Measurements from ENCODE around the gene KRTAP5-5.

KRTAP5-5 gene

DNA sequence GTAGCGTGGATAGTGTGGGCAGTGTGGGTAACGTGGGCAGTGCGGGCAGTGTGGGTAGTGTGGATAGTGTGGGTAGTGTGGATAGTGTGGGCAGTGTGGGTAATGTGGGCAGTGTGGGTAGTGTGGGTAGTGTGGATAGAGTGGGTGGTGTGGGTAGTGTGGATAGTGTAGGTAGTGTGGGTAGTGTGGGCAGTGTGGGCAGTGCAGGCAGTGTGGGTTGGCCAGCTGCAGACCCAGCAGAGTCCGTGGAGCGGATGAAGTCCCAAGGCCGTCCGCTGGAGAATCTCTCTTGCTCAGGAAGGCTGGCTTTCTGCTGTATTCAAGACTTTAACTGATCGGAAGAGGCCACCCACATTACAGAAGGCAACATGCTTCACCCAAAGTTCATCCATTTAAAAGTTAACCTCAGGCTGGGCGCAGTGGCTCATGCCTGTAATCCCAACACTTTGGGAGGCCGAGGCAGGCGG lies 41.4 kb downstream of the KRTAP5-5 start:
- H3K4me3 ChIP-seq (replicated peaks; ENCODE audit: low read depth, low read length): no peak overlapping the region
- DNase-seq (ENCODE audit: extremely low read depth, insufficient read length): no peak
- no peaks in the 10 kb centered on the region for H3K36me3 ChIP-seq (ENCODE audit: control insufficient read depth, insufficient read depth, low read length)
- peaks cover 1% of the 10 kb centered on the region; the same call in 1 of the 2 replicates for H3K27me3 ChIP-seq (replicated peaks; ENCODE audit: control insufficient read depth, insufficient read depth, low read length)
- TF ChIP-seq, protein P1, sequence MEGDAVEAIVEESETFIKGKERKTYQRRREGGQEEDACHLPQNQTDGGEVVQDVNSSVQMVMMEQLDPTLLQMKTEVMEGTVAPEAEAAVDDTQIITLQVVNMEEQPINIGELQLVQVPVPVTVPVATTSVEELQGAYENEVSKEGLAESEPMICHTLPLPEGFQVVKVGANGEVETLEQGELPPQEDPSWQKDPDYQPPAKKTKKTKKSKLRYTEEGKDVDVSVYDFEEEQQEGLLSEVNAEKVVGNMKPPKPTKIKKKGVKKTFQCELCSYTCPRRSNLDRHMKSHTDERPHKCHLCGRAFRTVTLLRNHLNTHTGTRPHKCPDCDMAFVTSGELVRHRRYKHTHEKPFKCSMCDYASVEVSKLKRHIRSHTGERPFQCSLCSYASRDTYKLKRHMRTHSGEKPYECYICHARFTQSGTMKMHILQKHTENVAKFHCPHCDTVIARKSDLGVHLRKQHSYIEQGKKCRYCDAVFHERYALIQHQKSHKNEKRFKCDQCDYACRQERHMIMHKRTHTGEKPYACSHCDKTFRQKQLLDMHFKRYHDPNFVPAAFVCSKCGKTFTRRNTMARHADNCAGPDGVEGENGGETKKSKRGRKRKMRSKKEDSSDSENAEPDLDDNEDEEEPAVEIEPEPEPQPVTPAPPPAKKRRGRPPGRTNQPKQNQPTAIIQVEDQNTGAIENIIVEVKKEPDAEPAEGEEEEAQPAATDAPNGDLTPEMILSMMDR (IDR thresholded peaks at IDR 0.05; ENCODE audit: insufficient read depth, low read length, poor library complexity, severe bottlenecking): no peak

DNA sequence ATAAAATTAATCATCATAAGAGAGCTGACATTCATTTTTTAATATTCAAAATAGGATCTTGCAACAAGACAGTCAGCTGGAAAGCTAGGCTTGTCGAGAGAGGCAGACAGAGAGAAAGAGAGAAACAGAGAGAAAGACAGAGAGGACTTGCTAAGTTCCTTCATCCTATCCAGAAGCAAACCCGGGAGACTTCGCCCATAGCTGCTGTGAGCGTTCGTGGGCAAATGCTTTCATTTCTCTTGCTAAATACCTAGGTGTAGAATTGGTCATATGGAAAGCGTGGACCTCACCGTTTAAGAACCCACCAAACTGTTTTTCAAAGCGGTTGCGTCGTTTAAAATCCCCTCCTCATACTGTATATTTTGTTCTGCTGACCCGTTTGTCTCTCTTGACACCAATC lies 42.1 kb downstream of the KRTAP5-5 start:
- DNase-seq (ENCODE audit: extremely low read depth, insufficient read length): no peak
- H3K36me3 ChIP-seq (ENCODE audit: control insufficient read depth, insufficient read depth, low read length): no peaks in the 10 kb centered on the region
- peaks cover 1% of the 10 kb centered on the region; the same call in 1 of the 2 replicates for H3K27me3 ChIP-seq (replicated peaks; ENCODE audit: control insufficient read depth, insufficient read depth, low read length)
- no peak overlapping the region for H3K4me3 ChIP-seq (replicated peaks; ENCODE audit: low read depth, low read length)
- TF ChIP-seq, protein P1 (IDR thresholded peaks at IDR 0.05; ENCODE audit: insufficient read depth, low read length, poor library complexity, severe bottlenecking): no peak

DNA sequence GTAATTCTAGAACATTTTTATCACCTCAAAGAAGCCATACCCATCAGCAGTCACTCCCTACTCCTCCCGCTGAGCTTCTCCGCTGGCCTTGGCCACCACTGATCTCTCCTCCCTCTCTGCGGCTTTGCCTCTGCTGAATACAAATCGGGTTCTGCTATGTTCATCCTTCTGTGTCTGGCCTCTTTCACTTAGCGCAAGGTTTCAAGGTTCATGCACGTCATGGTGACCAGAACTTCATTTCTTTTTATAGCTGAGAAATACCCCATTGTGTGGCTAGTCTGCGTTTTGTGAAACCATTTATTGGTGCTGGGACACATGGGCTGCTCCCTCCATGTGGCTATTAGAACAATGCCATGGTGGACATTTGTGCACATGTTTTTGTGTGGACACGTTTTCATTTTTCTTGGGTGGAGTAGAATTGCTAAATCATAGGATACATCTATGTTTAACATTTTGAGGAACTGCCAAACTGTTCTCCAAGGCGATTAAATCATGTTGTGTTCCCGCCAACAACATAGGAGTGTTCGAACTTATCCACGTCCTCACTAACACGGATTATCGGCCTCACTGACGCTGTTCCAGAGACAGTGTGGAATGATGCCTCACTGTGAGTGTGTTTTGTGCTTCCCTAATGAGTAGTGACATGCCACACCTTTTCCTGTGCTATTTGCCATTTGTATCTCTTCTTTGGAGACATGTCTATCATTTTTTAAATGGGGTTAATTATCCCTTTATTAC lies 43.2 kb downstream of the KRTAP5-5 start:
- Histone ChIP-seq H3K4me3 (replicated peaks; ENCODE audit: low read depth, low read length) (no peak overlapping the region), H3K27me3 (replicated peaks; ENCODE audit: control insufficient read depth, insufficient read depth, low read length) (peaks cover 1% of the 10 kb centered on the region; the same call in 1 of the 2 replicates), H3K36me3 (ENCODE audit: control insufficient read depth, insufficient read depth, low read length) (no peaks in the 10 kb centered on the region)
- TF ChIP-seq, protein P1 (IDR thresholded peaks at IDR 0.05; ENCODE audit: insufficient read depth, low read length, poor library complexity, severe bottlenecking): no peak
- no peak for DNase-seq (ENCODE audit: extremely low read depth, insufficient read length)

DNA sequence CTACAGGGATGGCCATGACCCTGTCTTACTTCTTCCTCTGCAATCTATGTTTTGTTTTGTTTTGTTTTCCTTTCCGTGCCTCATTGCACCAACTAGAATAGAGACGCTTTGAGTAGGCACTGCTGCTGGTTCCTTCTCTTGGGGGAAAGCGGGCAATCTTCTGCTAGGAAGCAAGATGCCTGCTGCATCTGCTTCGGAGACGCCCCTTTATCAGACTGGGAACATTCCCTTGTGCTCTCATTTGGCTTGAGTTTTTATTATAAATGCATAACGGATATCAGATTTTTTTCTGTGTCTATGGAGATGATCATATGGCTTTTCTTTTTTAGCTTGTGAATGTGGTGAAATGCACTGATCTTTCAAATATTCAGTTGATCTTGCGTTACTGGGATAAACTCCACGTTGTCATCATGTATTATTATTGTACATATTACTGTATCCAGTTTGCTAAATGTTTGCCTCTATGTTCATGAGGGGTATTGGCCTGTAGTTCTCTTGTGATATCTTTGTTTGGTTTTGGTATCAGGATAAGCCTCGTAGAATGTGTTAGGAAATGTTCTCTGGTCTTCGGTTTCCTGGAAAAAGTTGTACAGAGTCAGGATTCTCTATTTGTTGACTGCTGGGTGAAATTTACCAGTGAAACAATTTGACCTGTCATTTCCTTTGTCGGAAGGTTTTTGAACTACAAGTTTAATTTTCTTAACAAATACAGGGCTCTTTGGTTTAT lies 44.0 kb downstream of the KRTAP5-5 start:
- Histone ChIP-seq H3K4me3 (replicated peaks; ENCODE audit: low read depth, low read length) (no peak overlapping the region), H3K27me3 (replicated peaks; ENCODE audit: control insufficient read depth, insufficient read depth, low read length) (0 out of 2 replicates have a peak, but pooled peaks cover 1% of the 10 kb centered on the region), H3K36me3 (ENCODE audit: control insufficient read depth, insufficient read depth, low read length) (no peaks in the 10 kb centered on the region)
- TF ChIP-seq, protein P1 (IDR thresholded peaks at IDR 0.05; ENCODE audit: insufficient read depth, low read length, poor library complexity, severe bottlenecking): no peak
- no peak for DNase-seq (ENCODE audit: extremely low read depth, insufficient read length)

DNA sequence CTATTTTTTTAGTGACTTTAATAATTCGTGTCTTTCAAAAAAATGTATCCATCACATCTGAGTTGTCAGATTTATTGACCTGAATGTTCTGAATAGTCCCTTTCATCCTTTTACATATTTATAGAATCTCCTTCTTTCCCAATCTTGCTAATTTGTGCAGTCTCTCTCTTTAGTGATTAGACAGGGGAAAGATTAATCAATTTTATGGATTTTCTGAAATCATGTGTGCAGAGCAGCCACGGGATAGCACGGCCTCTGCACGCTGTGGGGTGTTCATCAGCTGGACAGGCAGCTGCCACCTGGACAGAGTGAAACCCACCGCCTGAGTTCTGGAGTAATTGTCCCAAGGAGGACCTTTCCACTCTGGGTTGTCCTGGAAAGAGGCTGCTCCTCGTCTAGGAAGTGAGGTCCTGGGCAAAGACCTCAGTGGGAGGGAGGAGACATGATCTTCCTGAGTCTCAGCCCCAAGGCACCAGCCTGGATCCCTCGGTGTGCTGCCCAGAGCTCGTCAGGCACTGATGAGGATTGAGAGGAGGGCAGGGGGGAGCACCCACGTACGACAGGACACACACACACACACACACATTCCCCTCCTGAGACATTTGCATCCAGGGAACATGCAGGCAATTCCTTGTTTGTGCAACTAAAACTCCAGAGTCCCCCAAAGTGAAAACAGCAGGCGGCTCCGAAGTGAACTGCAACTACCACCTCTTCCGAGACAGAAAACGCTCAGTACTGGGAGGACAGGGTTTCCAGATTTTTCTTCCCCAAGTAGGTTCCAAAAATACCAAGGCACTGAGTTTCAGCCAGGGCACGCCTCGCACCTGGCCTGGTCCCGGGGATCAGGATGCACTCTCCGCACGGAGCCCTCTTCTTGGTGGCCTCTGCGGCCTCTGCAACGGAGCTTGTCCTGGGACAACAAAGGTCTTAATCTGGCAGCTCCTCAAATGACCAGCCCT lies 44.9 kb downstream of the KRTAP5-5 start:
- Histone ChIP-seq H3K4me3 (replicated peaks; ENCODE audit: low read depth, low read length) (no peak overlapping the region), H3K27me3 (replicated peaks; ENCODE audit: control insufficient read depth, insufficient read depth, low read length) (0 out of 2 replicates have a peak, but pooled peaks cover 1% of the 10 kb centered on the region), H3K36me3 (ENCODE audit: control insufficient read depth, insufficient read depth, low read length) (no peaks in the 10 kb centered on the region)
- TF ChIP-seq, protein P1 (IDR thresholded peaks at IDR 0.05; ENCODE audit: insufficient read depth, low read length, poor library complexity, severe bottlenecking): no peak
- DNase-seq (ENCODE audit: extremely low read depth, insufficient read length): no peak

All from GM06990 (cell line).